Prostate gland (tissue), 2 donors: ENCODE data around the gene SMIM29. TPM values are rescaled to one million over a fixed set of nuclear protein-coding genes. Genes with fewer than 3 reads are reported as not detected.

ENCODE experiments used
- DNase-seq: peaks from one replicate; pipeline ENCODE4 v3.0.0-alpha.2; 2019; ENCODE audit warnings: low spot score
- H3K27ac ChIP-seq, 2 donors: fragments of 200-600 bp; sonication (generic); 2 replicates each; pipeline ENCODE4 v1.5.1; 2017 to 2019
- H3K27me3 ChIP-seq: fragments of 200-600 bp; sonication (generic); replicated peaks from 2 replicates; pipeline ENCODE4 v1.5.1; 2019; ENCODE audit not compliant: insufficient read depth
- H3K36me3 ChIP-seq, 2 donors: fragments of 200-600 bp; sonication (generic); 1 replicate in 1 of 2; 2 replicates in 1 of 2; pipeline versions ENCODE4 v1.5.1 to v1.8.1; 2017 to 2019
- H3K4me1 ChIP-seq: fragments of 200-600 bp; sonication (generic); replicated peaks from 2 replicates; pipeline ENCODE4 v1.5.1; 2019
- H3K4me3 ChIP-seq, 2 donors: fragments of 200-600 bp; sonication (generic); 2 replicates each; pipeline ENCODE4 v1.5.1; 2017 to 2019
- H3K9me3 ChIP-seq: fragments of 200-600 bp; sonication (generic); 2 replicates; pipeline ENCODE4 v1.5.1; 2017
- POLR2A ChIP-seq: fragments of 450-650 bp; IDR thresholded peaks from one replicate; pipeline ENCODE4 v1.6.1; 2016; ENCODE audit warnings: antibody characterized with exemption, mild to moderate bottlenecking
- POLR2AphosphoS5 ChIP-seq: sonication (generic); formaldehyde crosslinking; IDR thresholded peaks from one replicate; pipeline ENCODE4 v1.6.1; 2017; ENCODE audit warnings: antibody characterized with exemption
- WGBS: methylation state at CpG from one replicate; pipeline ENCODE4 v1.1.5; 2018; 5-methylcytosine and 5-hydroxymethylcytosine counted together
- intact Hi-C: fragments of 100-400 bp; cut with DNase I; formaldehyde crosslinking; loops from one replicate; pipeline ENCODE4 v1.14.2; 2022
- total RNA-seq, 2 donors: library from RNA; depleted of rRNA; stranded (reverse); fragments of >200 nt; gene quantifications; one replicate each; pipeline ENCODE4 v1.1.0, GENCODE V29; 2016
- TF ChIP-seq, protein P1 (sequence below), 4 experiments: fragments of 200-600 bp in 2 of 4; fragments of 450-650 bp in 2 of 4; sonication (generic) in 2 of 4; IDR thresholded peaks; 1 replicate in 3 of 4; 2 replicates in 1 of 4; pipeline ENCODE4 v1.5.1; 2016 to 2019; ENCODE audit warnings: antibody characterized with exemption in 4 of 4, mild to moderate bottlenecking in 2 of 4, moderate library complexity in 2 of 4

The SMIM29 gene
- total RNA-seq, 2 donors from 2014 or later = 25.9 to 41.6 TPM

DNA sequence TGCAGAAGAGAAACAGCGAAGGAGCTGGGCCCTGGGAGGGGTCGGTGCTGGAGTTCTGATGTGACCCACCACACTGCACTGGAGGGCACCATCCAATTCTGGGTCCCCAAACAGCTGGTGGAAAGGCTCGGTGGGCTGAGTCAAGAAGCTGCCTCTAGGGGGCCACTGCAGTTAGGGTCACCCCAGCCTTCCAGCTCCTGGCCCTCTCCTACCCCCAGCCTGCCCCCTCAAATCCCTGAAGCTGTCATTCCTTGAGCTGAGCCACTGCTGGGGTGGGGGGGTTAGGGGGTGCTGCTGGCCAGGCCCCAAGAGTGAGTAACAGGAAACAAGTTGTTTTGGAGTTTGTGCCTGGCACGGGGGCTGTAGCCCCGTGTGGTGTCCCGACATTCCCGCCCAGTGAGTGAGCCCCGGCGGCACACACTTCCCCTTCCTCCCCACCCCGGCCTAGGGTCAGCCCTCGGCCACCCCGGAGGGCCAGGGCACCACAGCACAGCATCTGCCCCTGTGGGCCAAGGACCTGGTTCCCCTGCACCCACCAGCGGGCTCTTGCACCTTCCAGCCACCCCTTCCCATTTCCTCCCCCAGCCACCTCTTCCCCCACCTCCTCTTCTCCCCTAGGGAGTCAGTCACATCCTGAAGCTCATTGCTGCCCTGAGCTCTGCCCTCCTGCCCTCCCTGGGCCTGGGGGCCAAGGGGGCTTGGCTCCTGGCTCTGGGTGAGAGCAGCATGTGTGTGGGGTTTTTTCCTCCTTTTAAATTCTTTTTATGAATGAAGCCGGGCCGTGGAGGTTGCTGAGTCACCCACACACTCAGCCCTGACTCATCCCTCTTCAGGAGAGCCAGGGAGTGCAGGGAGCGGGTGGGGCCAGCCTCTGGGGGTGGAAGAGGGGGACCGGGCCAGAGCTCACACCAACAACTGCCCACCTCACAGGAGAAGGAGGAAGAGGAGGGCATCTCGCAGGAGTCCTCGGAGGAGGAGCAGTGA lies 4.6 kb downstream of the SMIM29 start:
- Histone ChIP-seq H3K27ac (peak overlapping the region; percentile 27 to 42), H3K4me3 (no peak overlapping the region), H3K27me3 (no peaks in the 10 kb centered on the region), H3K9me3 (no peaks in the 10 kb centered on the region), H3K36me3 (peaks cover 0 to 7% of the 10 kb centered on the region in 2 donors), H3K4me1 (no peaks in the 10 kb centered on the region)
- no peak for DNase-seq
- WGBS = 39% methylated on average over 19 of the region's 19 CpGs
- TF ChIP-seq, protein P1, sequence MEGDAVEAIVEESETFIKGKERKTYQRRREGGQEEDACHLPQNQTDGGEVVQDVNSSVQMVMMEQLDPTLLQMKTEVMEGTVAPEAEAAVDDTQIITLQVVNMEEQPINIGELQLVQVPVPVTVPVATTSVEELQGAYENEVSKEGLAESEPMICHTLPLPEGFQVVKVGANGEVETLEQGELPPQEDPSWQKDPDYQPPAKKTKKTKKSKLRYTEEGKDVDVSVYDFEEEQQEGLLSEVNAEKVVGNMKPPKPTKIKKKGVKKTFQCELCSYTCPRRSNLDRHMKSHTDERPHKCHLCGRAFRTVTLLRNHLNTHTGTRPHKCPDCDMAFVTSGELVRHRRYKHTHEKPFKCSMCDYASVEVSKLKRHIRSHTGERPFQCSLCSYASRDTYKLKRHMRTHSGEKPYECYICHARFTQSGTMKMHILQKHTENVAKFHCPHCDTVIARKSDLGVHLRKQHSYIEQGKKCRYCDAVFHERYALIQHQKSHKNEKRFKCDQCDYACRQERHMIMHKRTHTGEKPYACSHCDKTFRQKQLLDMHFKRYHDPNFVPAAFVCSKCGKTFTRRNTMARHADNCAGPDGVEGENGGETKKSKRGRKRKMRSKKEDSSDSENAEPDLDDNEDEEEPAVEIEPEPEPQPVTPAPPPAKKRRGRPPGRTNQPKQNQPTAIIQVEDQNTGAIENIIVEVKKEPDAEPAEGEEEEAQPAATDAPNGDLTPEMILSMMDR (IDR thresholded peaks at IDR 0.05) = no peak
- no peak for TF ChIP-seq POLR2AphosphoS5
- no peak for TF ChIP-seq POLR2A
- intact Hi-C loops = no loop called here

DNA sequence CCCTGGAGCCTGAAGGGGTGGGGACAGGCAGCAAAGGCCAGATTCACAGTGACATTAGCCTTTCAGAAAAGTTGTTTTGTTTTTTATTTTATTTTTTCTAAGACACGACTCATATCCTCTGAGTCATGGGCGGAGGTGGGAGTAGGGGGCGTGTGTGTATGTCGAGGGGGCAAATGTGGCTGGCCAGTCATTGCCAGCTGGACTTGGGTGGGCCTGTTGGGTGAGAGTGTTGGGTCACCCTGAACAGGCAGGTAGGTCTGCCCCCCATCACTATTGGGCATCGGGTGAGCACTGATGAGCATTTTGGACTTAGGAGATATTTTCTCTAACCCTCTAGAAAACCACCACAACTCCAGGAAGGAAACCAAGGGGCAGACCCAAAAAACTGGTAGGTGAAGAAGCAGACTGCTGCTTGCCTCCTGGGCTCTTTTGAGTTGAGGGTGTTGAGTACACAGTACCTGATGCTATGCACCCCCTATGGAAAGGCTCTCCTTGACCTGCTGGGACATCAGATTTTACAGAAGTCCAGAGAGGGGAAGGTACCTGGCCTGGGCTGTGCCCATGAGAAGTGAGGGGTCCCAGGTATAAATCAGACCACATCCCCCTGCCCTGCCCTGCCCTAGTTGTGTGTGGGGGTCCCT lies 5.6 kb downstream of the SMIM29 start:
- WGBS = 63% methylated on average over 5 of the region's 5 CpGs
- Histone ChIP-seq H3K4me3 (no peak overlapping the region), H3K36me3 (peaks cover 0 to 7% of the 10 kb centered on the region in 2 donors), H3K9me3 (no peaks in the 10 kb centered on the region), H3K27me3 (no peaks in the 10 kb centered on the region), H3K27ac (no peak overlapping the region), H3K4me1 (no peaks in the 10 kb centered on the region)
- TF ChIP-seq, protein P1 (IDR thresholded peaks at IDR 0.05) = no peak
- TF ChIP-seq POLR2AphosphoS5 = no peak
- TF ChIP-seq POLR2A = no peak
- DNase-seq = no peak
- intact Hi-C loops = no loop called here

DNA sequence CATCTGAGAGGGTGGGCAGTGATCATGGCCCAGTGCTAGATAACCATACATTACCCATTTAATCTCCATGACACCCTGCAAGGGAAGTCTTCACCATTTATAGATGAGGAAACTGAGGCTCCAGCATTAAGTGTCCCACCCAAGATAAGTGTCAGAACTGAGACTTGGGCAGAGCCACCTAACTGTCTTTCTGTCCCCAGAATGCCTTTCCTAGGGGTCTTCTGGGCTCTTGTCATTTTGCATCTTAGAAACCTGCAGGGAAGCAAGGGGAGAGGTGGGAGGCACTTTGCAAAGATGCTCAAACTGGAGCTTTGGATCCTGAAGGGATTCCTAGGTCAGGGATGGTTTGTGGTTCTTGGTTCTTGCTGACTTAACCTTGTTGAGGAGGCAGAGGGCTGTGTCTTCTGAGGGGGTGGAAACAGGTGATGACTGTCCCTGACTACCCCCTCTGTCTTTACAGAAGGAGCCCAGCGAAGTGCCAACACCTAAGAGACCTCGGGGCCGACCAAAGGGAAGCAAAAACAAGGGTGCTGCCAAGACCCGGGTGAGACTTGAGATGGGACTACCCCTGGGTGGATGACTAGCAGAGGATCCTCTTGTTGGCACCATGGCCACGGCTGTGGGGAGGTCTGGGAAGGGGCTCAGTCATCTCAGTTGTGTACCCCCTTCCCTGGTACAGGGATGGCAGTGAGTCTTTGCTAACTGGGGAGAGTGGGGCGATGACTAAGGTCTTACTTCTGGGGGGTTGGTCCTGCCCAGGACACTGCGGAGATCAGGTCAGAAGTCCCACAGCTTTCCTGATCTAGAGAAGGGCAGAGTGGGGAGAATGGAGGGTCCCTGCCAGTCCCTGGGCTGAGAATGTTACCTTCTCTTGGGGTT lies 6.3 kb downstream of the SMIM29 start:
- Histone ChIP-seq H3K4me3 (no peak overlapping the region), H3K27me3 (no peaks in the 10 kb centered on the region), H3K36me3 (peaks cover 0 to 7% of the 10 kb centered on the region in 2 donors), H3K27ac (no peak overlapping the region), H3K4me1 (no peaks in the 10 kb centered on the region), H3K9me3 (no peaks in the 10 kb centered on the region)
- 91% methylated on average over 7 of the region's 7 CpGs for WGBS
- DNase-seq = no peak
- TF ChIP-seq POLR2AphosphoS5 = no peak
- TF ChIP-seq, protein P1 (IDR thresholded peaks at IDR 0.05) = no peak
- no peak for TF ChIP-seq POLR2A
- intact Hi-C loops = no loop called here

DNA sequence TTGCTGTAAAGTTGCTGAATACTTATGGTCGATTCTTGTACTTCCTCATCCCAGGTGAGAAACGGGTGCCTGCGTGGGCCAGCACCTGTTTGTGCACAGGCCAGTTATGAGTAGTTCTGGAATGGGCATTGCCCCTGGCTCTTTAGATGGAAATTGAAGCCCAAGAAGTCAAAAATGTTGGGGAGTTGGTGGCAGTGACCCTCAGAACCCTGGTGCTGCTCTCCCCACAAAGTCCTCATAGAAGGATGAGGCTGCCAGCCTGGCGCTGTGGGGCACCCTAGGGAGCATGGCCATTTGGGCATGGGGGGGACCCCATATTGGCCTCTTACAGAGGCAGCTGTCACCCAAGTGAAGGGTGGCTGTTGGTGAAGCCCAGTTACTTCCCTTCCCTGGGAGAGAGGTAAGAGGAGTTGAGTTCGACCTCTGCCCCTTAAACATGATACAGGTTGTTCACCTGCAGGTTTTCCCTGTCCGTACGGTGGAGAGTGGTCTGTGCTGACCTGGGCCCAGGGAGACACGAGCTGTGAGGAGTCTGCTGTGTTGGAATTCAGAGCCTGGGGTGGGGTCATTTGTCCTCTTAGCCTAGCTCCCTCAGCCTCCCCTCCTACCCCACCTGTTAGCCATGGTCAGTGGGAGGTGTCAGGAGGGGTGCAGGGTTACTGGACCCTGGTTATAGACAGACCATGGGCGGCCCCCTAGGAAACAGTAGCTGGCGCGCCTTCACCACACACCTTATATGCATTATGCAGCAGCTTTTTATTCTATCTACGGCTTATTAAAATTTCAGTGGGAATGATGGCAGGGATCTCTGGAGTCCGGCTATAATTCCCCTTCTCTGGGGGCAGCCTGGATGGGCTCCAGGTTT lies 7.2 kb downstream of the SMIM29 start:
- DNase-seq = no peak
- no peak overlapping the region for H3K4me3 ChIP-seq
- WGBS = 91% methylated on average over 13 of the region's 13 CpGs
- H3K36me3 ChIP-seq = peaks cover 0 to 7% of the 10 kb centered on the region in 2 donors
- H3K27me3 ChIP-seq = no peaks in the 10 kb centered on the region
- no peak overlapping the region for H3K27ac ChIP-seq
- no peaks in the 10 kb centered on the region for H3K4me1 ChIP-seq
- TF ChIP-seq POLR2AphosphoS5 (no peak), POLR2A (no peak)
- TF ChIP-seq, protein P1 (IDR thresholded peaks at IDR 0.05) = no peak
- no peaks in the 10 kb centered on the region for H3K9me3 ChIP-seq
- intact Hi-C loops = no loop called here
